Osteocyte (in vitro differentiated cells): ENCODE data around the gene NOX4. TPM values are rescaled to one million over a fixed set of nuclear protein-coding genes. Genes with fewer than 3 reads are reported as not detected.

Experiments used
- DNase-seq: peaks from one replicate; pipeline ENCODE4 v3.0.0; 2021; ENCODE audit warnings: mixed read lengths; ENCODE audit not compliant: unreplicated experiment; ENCODE audit errors: extremely low spot score
- H3K27ac Mint-ChIP-seq: one replicate; pipeline ENCODE4 v1.8.0; 2021; ENCODE audit warnings: mild to moderate bottlenecking, mixed read lengths; ENCODE audit not compliant: unreplicated experiment
- H3K27me3 Mint-ChIP-seq: one replicate; pipeline ENCODE4 v1.8.0; 2021; ENCODE audit warnings: mixed read lengths; ENCODE audit not compliant: unreplicated experiment
- H3K36me3 Mint-ChIP-seq: one replicate; pipeline ENCODE4 v1.8.0; 2021; ENCODE audit warnings: mixed read lengths; ENCODE audit not compliant: unreplicated experiment
- H3K4me1 Mint-ChIP-seq: one replicate; pipeline ENCODE4 v1.8.0; 2021; ENCODE audit warnings: mixed read lengths; ENCODE audit not compliant: unreplicated experiment
- H3K4me3 Mint-ChIP-seq: one replicate; pipeline ENCODE4 v1.8.0; 2021; ENCODE audit warnings: mild to moderate bottlenecking, moderate library complexity, mixed read lengths; ENCODE audit not compliant: unreplicated experiment
- H3K9me3 Mint-ChIP-seq: one replicate; pipeline ENCODE4 v1.8.0; 2021; ENCODE audit warnings: mixed read lengths; ENCODE audit not compliant: unreplicated experiment
- CTCF ChIP-seq: fragments of 200-600 bp; sonication (generic); IDR thresholded peaks from 2 replicates; pipeline ENCODE4 v1.5.0; 2021; ENCODE audit warnings: antibody characterized with exemption, mild to moderate bottlenecking, moderate library complexity
- total RNA-seq: library from RNA; stranded (reverse); gene quantifications from 2 replicates; pipeline ENCODE4 v1.2.1, GENCODE V29; 2021

The NOX4 gene
- total RNA-seq, 1 donor from 2014 or later, result 19.6 TPM

GRCh38 chr11:89504270-89504669 lies 13.1 kb upstream of the NOX4 start:
- no peaks in the 10 kb centered on the region for H3K36me3 Mint-ChIP-seq
- DNase-seq, result no peak
- H3K4me3 Mint-ChIP-seq, result no peak overlapping the region
- no peak for TF ChIP-seq CTCF
- no peaks in the 10 kb centered on the region for H3K9me3 Mint-ChIP-seq
- H3K4me1 Mint-ChIP-seq, result peaks cover 16% of the 10 kb centered on the region
- no peaks in the 10 kb centered on the region for H3K27me3 Mint-ChIP-seq
- no peak overlapping the region for H3K27ac Mint-ChIP-seq

- no peak for TF ChIP-seq CTCF
- no peak for DNase-seq
- Mint-ChIP-seq H3K27ac (no peak overlapping the region), H3K4me1 (peaks cover 16% of the 10 kb centered on the region), H3K9me3 (no peaks in the 10 kb centered on the region), H3K27me3 (no peaks in the 10 kb centered on the region), H3K4me3 (no peak overlapping the region), H3K36me3 (no peaks in the 10 kb centered on the region)
Observed at GRCh38 chr11:89503422-89503821, 12.2 kb upstream of the NOX4 start.

GRCh38 chr11:89502301-89502700 lies 11.1 kb upstream of the NOX4 start:
- Mint-ChIP-seq H3K27me3 (no peaks in the 10 kb centered on the region), H3K27ac (no peak overlapping the region), H3K36me3 (no peaks in the 10 kb centered on the region), H3K9me3 (no peaks in the 10 kb centered on the region), H3K4me3 (no peak overlapping the region), H3K4me1 (peaks cover 21% of the 10 kb centered on the region)
- DNase-seq, result no peak
- TF ChIP-seq CTCF, result no peak

GRCh38 chr11:89500336-89500735 lies 9.2 kb upstream of the NOX4 start:
- H3K36me3 Mint-ChIP-seq, result no peaks in the 10 kb centered on the region
- TF ChIP-seq CTCF, result no peak
- H3K4me3 Mint-ChIP-seq, result no peak overlapping the region
- no peak for DNase-seq
- H3K9me3 Mint-ChIP-seq, result no peaks in the 10 kb centered on the region
- no peak overlapping the region for H3K27ac Mint-ChIP-seq
- peaks cover 40% of the 10 kb centered on the region for H3K4me1 Mint-ChIP-seq
- H3K27me3 Mint-ChIP-seq, result no peaks in the 10 kb centered on the region

- H3K4me3 Mint-ChIP-seq, result no peak overlapping the region
- no peak for DNase-seq
- TF ChIP-seq CTCF, result peak; percentile 24
- no peaks in the 10 kb centered on the region for H3K36me3 Mint-ChIP-seq
- peaks cover 50% of the 10 kb centered on the region for H3K4me1 Mint-ChIP-seq
- no peaks in the 10 kb centered on the region for H3K27me3 Mint-ChIP-seq
- no peak overlapping the region for H3K27ac Mint-ChIP-seq
- H3K9me3 Mint-ChIP-seq, result no peaks in the 10 kb centered on the region
Observed at GRCh38 chr11:89498845-89499448, 7.8 kb upstream of the NOX4 start.
